ENCODE measurements around the gene EVC.
"Not testable (repeated sequence)": the region's sequence is repeated elsewhere in the genome, so short reads cannot be mapped to it uniquely, and the experiment has no call there.

The EVC gene

GRCh38 chr4:5708449-5709206 is 2.4 kb upstream of the EVC start, which contains the start of gene EVC2:
TSS of gene EVC2 (minus strand) at chr4:5708559. CDS start at chr4:5708513, 46 bp downstream.
- peak; percentile 12 for DNase-seq

GRCh38 chr4:5709207-5709575 is 1.8 kb upstream of the EVC start:
- no peak for DNase-seq

- no peak for DNase-seq
Measured at GRCh38 chr4:5710065-5710960, 688 bp upstream of the EVC start.

- no peak for DNase-seq
Measured at GRCh38 chr4:5711479-5712184, 631 bp downstream of the EVC start.

GRCh38 chr4:5712517-5712916 is 1.5 kb downstream of the EVC start:
- DNase-seq = peak; percentile 4

- DNase-seq = no peak
Measured at GRCh38 chr4:5712931-5713330, 1.9 kb downstream of the EVC start.

- DNase-seq = no peak
Measured at GRCh38 chr4:5713861-5714260, 2.9 kb downstream of the EVC start.

GRCh38 chr4:5715357-5715756 is 4.4 kb downstream of the EVC start:
- DNase-seq = no peak

- no peak for DNase-seq
Measured at GRCh38 chr4:5716391-5716790, 5.4 kb downstream of the EVC start.

GRCh38 chr4:5717449-5718158 is 6.6 kb downstream of the EVC start:
- no peak for DNase-seq

- DNase-seq = no peak
Measured at GRCh38 chr4:5718411-5718810, 7.4 kb downstream of the EVC start.

GRCh38 chr4:5719350-5720055 is 8.5 kb downstream of the EVC start:
- DNase-seq = no peak

GRCh38 chr4:5720157-5720850 is 9.3 kb downstream of the EVC start:
- no peak for DNase-seq

GRCh38 chr4:5720980-5721379 is 10.0 kb downstream of the EVC start:
- DNase-seq = no peak

GRCh38 chr4:5721923-5722322 is 10.9 kb downstream of the EVC start:
- DNase-seq = no peak

GRCh38 chr4:5722328-5722727 is 11.3 kb downstream of the EVC start:
- no peak for DNase-seq

GRCh38 chr4:5724377-5724776 is 13.4 kb downstream of the EVC start:
- DNase-seq = no peak

- DNase-seq = not testable (repeated sequence)
Measured at GRCh38 chr4:5728412-5728811, 17.4 kb downstream of the EVC start.

- no peak for DNase-seq
Measured at GRCh38 chr4:5730436-5730835, 19.4 kb downstream of the EVC start.

GRCh38 chr4:5730993-5731990 is 20.3 kb downstream of the EVC start:
- DNase-seq = no peak

All from CD4-positive, alpha-beta T cell treated with Interleukin-4 for 4 hours (primary cell).